Retinal pigment epithelial cell (primary cell): ENCODE measurements around the gene EMP2.

Experiments
- DNase-seq: peaks from one replicate; pipeline ENCODE4 v3.0.0-alpha.2; 2010; ENCODE audit warnings: low read depth
- H3K4me3 ChIP-seq: 2 replicates; pipeline ENCODE4 v1.5.1; 2011; ENCODE audit warnings: mild to moderate bottlenecking, low read length, control low read depth, moderate library complexity
- TF ChIP-seq, protein P1 (sequence below): conservative IDR thresholded peaks from 2 replicates; pipeline ENCODE4 v1.5.1; 2011; ENCODE audit warnings: low read depth, low read length, control low read depth, inconsistent platforms

The EMP2 gene

DNA sequence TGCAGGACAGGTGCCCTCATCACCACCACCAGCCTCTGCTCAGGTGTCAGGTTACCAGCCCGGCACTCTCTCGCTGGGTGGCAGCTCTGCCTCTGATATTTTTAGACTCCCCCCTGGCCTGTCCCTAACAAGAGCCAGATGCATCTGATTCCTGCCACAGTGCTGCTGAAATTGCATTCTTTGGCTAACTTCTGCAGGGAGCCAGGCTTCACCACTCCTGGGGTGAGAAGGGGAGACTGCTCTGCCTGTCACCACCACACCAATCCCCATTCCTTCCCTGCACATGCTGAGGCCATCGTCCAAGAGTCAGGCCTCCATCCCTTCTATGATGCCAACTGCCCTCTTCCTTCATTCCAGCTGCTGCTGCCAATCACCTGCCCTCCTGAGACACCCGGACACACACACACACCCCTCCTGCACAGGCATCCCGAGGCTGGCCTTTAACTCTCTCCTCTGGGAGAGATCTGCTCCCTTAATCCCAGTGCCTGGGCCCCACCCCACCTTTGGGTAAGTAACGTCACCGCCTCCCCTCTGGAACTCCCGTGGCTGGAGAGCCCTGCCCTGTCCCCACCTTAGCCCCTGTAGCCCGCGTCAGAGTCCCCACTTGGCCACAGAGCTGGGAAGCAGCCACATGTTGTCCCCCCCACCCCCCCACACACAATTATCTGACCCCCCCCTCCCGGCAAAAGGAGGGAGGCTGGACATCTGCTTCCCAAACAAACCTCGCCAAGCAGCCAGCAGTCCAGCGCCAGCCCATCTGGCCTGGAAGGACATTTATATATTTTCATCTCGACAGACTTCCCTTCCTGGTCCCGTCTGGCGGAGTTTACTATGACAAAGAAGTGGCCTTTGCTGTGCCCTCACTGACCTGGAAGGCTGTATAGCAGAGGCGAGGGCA lies 2.8 kb downstream of the EMP2 start:
- TF ChIP-seq, protein P1, sequence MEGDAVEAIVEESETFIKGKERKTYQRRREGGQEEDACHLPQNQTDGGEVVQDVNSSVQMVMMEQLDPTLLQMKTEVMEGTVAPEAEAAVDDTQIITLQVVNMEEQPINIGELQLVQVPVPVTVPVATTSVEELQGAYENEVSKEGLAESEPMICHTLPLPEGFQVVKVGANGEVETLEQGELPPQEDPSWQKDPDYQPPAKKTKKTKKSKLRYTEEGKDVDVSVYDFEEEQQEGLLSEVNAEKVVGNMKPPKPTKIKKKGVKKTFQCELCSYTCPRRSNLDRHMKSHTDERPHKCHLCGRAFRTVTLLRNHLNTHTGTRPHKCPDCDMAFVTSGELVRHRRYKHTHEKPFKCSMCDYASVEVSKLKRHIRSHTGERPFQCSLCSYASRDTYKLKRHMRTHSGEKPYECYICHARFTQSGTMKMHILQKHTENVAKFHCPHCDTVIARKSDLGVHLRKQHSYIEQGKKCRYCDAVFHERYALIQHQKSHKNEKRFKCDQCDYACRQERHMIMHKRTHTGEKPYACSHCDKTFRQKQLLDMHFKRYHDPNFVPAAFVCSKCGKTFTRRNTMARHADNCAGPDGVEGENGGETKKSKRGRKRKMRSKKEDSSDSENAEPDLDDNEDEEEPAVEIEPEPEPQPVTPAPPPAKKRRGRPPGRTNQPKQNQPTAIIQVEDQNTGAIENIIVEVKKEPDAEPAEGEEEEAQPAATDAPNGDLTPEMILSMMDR: no peak
- peak; percentile 79 for DNase-seq
- H3K4me3 ChIP-seq: peak overlapping the region; percentile 93

DNA sequence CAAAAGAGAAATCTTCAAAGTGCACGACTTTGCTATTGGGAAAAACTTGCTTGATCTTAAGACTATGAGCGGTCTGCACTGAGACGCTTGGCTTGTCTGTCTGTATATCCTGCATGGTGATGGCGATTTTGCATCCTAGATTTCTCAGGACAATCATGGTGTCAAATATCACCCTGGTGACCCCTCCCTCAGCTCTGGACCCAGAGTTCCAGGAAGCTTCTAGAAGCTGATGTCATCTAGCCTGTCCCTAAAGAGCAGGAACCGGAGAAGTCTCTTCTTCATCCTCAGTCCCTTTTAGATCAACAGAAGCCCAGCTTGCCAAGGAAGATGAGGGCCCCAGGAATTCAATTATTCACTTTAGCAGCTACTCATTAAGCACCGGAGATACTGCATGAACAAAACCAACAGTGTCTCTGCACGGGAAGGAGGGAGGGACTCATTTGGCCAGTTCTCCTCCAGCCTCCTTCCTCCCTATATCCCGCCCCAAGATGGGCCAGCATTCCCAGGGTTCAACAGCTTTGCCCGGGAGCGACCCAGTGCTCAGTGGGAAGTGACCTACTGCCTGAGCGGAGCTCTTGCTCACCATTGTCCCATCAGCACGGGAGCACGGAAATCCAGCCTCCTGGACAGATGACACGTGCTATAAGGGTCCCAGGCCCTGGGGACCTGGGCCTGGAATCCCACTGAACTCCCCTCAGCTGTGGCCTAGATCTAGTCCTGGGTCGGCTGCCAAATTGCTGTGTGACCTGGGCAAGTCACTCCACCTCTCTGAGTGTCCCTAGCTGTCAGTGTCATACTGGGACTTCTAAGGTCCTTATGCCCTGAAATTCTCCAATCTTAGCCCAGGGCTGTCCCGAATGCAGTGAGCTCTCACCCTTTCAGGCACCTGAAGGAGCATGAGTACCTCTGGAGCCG lies 3.8 kb downstream of the EMP2 start:
- TF ChIP-seq, protein P1: no peak
- H3K4me3 ChIP-seq: peak overlapping the region; percentile 24

DNA sequence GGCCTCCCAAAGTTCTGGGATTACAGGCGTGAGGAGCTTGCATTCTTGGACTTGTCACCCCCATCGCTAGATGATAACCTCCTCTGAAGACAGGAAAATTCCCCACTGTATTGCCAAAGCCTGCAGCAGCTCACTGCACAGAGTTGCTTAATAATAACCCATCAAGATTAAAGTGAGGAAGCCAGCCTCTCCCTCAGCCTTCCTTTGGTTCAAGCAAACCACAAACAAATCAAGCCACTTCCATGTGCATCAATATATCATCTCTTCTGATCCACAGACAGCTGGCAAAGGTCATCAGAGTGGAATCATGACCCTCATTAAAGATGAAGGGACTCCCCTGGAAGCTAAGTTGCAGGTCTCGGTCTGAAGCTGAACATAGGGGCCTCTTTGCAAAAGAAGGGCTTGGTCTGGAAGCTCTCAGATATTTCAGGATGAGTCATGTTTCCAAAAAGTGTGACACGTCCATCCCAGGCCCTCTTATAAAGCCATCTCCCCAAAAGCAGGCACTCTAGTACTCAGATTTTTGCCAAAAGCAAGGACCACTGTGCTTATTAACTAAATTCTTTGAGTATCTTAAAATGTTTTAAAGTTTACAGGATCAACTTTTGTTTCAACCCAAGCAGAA lies 4.8 kb downstream of the EMP2 start:
- TF ChIP-seq, protein P1: no peak
- no peak overlapping the region for H3K4me3 ChIP-seq
- DNase-seq: no peak

More for the DNA sequence above, 3.8 kb downstream of the EMP2 start:
- DNase-seq: no peak

DNA sequence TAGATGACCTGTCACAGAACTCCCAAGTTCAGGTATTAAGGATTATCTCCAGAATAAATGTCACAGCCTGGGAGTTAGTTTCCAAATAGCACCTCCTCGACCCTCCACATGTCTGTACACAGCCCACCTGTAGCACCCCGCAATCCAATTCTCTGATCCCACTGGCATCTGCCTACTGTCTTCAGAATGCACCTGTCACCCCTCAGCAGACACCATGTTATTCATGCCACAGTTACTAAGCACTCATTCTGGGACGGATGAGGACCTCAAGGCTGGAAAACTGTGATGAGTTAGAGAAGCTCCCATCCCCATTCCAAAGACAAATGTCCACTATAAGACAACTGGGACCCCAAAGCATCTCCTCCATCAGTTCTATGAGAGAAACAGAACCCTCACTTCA lies 7.8 kb downstream of the EMP2 start:
- H3K4me3 ChIP-seq: no peak overlapping the region
- DNase-seq: no peak
- TF ChIP-seq, protein P1: no peak

DNA sequence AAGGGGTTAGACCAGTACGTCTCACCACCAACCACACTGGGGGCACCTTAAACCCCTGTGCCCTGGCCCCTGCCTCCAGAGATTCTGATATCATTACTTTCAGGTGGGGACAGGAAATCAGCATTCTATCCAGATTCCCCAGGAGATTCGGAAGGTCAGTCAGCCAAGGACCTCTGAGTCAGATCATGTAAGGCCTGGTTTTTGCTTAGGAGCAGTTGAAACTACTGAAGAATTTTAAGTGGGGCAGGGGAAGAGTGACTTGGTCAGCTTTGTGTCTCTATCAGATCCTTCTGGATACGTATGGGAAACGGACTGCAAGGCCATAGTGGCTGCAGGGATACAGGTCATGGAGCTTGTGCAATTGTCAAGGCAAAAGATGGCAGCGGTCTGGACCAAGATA lies 9.0 kb downstream of the EMP2 start:
- TF ChIP-seq, protein P1: no peak
- H3K4me3 ChIP-seq: no peak overlapping the region
- DNase-seq: no peak

DNA sequence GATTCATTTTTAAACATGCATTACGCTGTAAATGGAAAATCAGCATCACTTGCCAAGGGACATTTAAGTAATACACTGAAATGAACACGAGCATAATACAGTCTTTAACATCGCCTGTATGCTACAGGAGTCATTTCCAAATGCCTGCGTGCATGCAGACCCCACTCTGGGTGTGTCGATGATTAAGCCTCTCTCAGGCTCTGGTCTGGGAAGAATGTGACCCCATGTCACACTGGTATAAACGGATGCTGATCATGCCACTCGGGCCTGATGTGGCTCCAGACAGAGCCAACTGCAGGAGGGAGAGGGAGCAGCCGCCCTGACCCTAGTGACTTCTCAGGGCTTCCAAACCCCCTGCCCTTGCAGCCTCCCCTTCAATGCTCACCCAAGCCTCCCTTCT lies 10.8 kb downstream of the EMP2 start:
- peak; percentile 81 for DNase-seq
- TF ChIP-seq, protein P1: no peak
- no peak overlapping the region for H3K4me3 ChIP-seq
